ENCODE results near the gene ARMH1.

Gene ARMH1

GRCh38 chr1:44659566-44659965, 14.9 kb upstream of the ARMH1 start:
- no peak for TF ChIP-seq TAF1 (IDR thresholded peaks at IDR 0.05; ENCODE audit: borderline replicate concordance, insufficient read depth, low read length)
- TF ChIP-seq SIN3A (IDR thresholded peaks at IDR 0.05; ENCODE audit: borderline replicate concordance, insufficient read depth, low read length): no peak
- TF ChIP-seq FOXP2 (optimal IDR thresholded peaks at IDR 0.05; ENCODE audit: borderline replicate concordance, extremely low read depth, extremely low read length, insufficient read depth): no peak

- TF ChIP-seq REST (IDR thresholded peaks at IDR 0.05; ENCODE audit: insufficient read depth in 1 of 2, low read depth in 2 of 2, low read length in 2 of 2): no peak
- TF ChIP-seq POLR2AphosphoS5 (IDR thresholded peaks at IDR 0.05; ENCODE audit: low read depth, low read length): no peak
- TF ChIP-seq TAF1 (IDR thresholded peaks at IDR 0.05; ENCODE audit: borderline replicate concordance, insufficient read depth, low read length): no peak
- TF ChIP-seq FOXP2 (optimal IDR thresholded peaks at IDR 0.05; ENCODE audit: borderline replicate concordance, extremely low read depth, extremely low read length, insufficient read depth): no peak
- TF ChIP-seq SIN3A (IDR thresholded peaks at IDR 0.05; ENCODE audit: borderline replicate concordance, insufficient read depth, low read length): no peak
Observed at GRCh38 chr1:44660176-44660575, 14.3 kb upstream of the ARMH1 start.

GRCh38 chr1:44661781-44662682, 12.5 kb upstream of the ARMH1 start:
- no peak for TF ChIP-seq TAF1 (IDR thresholded peaks at IDR 0.05; ENCODE audit: borderline replicate concordance, insufficient read depth, low read length)
- no peak for TF ChIP-seq SIN3A (IDR thresholded peaks at IDR 0.05; ENCODE audit: borderline replicate concordance, insufficient read depth, low read length)
- no peak for TF ChIP-seq REST (IDR thresholded peaks at IDR 0.05; ENCODE audit: insufficient read depth in 1 of 2, low read depth in 2 of 2, low read length in 2 of 2)
- TF ChIP-seq POLR2AphosphoS5 (IDR thresholded peaks at IDR 0.05; ENCODE audit: low read depth, low read length): no peak
- no peak for TF ChIP-seq FOXP2 (optimal IDR thresholded peaks at IDR 0.05; ENCODE audit: borderline replicate concordance, extremely low read depth, extremely low read length, insufficient read depth)

- TF ChIP-seq SIN3A (IDR thresholded peaks at IDR 0.05; ENCODE audit: borderline replicate concordance, insufficient read depth, low read length): no peak
- TF ChIP-seq TAF1 (IDR thresholded peaks at IDR 0.05; ENCODE audit: borderline replicate concordance, insufficient read depth, low read length): no peak
- TF ChIP-seq FOXP2 (optimal IDR thresholded peaks at IDR 0.05; ENCODE audit: borderline replicate concordance, extremely low read depth, extremely low read length, insufficient read depth): no peak
- TF ChIP-seq POLR2AphosphoS5 (IDR thresholded peaks at IDR 0.05; ENCODE audit: low read depth, low read length): no peak
- no peak for TF ChIP-seq REST (IDR thresholded peaks at IDR 0.05; ENCODE audit: insufficient read depth in 1 of 2, low read depth in 2 of 2, low read length in 2 of 2)
Observed at GRCh38 chr1:44662683-44663030, 11.9 kb upstream of the ARMH1 start.

GRCh38 chr1:44663417-44663816, 11.1 kb upstream of the ARMH1 start:
- TF ChIP-seq TAF1 (IDR thresholded peaks at IDR 0.05; ENCODE audit: borderline replicate concordance, insufficient read depth, low read length) (no peak), SIN3A (IDR thresholded peaks at IDR 0.05; ENCODE audit: borderline replicate concordance, insufficient read depth, low read length) (no peak), FOXP2 (optimal IDR thresholded peaks at IDR 0.05; ENCODE audit: borderline replicate concordance, extremely low read depth, extremely low read length, insufficient read depth) (no peak), REST (IDR thresholded peaks at IDR 0.05; ENCODE audit: insufficient read depth in 1 of 2, low read depth in 2 of 2, low read length in 2 of 2) (no peak), POLR2AphosphoS5 (IDR thresholded peaks at IDR 0.05; ENCODE audit: low read depth, low read length) (no peak)
